SIG-M5 (cell line): ENCODE data around the gene BTBD9.

ENCODE experiments used
- DNase-seq: peaks from one replicate; lab custom pipeline; 2025; lab: John Stamatoyannopoulos, UW

Gene BTBD9

DNA sequence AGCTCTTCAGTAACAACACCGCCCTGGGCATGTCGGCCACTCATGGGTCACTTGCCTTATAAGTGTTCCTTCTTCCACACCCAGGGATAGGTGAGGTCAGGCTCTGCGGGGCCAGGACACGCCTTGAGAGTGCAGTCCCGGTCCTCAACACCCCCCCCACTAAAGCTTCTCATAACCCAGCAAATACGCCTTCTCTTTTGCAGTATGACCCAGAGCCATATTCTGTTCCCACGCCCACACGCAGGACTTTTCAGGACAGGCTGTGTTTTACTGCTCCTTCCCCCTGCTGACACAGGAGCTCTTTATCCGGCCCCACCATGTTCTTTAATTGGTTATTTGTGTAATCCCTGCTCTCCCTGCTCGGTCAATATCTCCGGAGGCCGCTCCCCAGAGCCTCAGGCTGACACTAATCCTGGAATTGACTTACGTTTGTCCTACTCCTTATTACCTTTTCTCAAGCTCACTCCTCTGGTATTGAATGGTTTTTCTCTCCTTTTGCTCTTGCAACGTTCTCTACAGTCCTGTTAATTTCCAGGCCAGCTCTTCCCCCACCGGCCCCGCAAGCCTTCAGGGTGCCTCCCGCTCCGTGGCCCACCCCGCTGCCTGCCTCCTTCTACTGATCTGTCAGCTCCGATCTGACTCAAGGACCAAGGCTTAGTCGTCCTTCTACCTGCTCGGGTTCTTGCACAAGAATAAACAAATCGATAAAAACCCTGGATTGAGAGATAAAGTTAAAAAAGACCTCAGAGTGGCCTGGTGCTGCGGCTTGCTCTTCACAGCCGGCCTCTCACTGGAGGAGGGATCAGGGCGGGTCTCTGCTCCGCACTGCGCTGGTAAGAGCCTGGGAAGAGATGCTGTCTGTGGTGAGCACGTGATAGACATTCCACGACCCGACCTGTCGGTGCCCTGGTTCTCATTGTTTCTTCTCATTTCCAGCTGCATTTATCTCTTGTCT is 462.7 kb downstream of the BTBD9 start:
- no peak for DNase-seq

DNA sequence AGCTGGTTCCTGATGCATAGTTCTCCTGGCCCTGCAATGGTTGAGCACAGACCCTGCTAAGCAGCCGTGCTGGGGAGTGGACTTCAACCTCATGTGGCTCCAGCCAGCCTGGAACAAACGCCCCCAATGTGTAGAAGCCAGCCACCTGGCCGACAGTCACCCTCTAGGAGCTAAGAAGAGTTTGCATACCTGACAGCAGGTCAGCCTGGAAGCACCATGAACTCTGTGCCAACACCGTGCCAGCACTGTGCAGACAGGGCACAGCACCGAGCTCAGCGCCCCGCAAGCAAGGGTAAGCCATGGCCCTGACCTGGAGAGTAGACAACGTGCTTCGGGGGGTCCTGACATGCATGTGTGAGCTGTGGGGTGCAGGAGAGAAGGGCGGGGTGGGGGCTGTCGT is 463.9 kb downstream of the BTBD9 start:
- DNase-seq, result no peak

DNA sequence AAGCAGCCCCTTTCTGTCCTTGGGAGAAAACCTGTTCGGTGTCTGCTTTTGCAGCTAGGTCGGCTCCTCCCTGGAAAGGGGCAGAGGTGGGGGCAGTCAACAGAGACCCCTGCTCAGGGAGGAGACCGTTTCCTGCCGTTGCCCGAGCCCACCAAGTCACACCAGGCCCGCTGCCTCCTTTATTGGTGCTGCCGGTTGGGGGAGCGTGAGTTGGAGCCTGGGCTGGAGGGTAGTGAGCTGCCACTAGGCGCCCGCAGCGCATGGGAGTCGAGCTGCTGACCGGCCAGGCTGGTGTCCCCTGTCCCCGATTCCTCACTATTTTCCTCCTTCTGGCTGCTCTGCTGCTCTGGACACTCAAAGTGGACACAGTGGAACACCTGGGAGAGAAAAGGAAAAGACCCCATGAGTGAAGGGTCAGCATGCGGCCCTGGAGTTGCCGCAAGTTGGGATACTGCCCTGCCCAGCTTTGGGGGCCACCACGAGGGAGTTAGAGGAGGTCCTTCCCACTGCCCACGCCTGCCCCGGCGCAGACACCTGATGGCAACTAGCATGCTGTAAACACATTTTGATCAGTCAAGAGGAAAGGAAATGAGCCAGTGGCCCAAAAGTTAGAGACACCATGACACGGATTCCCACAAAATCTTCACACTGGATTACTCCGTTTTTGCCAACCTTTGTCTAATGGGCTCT is 464.8 kb downstream of the BTBD9 start:
- DNase-seq, result no peak

DNA sequence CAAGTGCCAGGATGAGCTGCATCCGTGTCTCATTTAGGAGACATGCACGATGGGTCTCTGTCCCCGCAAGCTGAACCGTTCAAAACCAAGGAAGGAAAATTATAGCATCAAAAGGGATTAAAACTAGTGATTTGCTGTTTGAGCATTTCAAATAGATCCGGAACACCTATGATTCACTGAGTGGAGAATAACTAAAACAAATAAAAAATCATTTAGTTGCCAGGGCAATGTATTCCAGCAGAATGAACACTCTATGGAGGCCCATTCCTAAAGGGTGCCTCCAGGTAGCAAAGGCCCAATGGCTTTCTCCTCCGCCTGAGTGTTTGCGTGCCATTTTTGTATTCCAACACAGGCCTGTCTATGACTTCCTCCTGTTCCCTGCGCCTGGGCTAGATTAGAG is 465.4 kb downstream of the BTBD9 start:
- no peak for DNase-seq

DNA sequence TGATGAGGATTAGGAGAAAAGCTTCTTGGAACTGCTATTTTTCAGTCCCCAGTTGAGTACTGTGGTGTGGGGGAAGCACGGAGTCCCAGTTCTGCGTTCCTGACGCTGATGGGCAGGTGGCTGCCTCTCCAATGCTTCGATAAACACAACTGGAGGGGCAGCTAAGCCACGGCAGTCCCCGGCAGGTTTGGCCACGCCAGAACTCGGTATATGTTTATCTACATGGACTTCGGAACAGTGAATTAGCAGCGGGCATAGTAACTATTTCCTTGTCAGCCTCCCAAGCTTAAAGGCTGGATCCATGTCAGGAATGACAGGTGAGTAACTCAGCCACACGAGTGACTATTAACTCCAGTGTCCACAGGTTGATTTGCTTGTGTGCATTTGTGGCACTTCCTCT is 465.8 kb downstream of the BTBD9 start:
- no peak for DNase-seq

DNA sequence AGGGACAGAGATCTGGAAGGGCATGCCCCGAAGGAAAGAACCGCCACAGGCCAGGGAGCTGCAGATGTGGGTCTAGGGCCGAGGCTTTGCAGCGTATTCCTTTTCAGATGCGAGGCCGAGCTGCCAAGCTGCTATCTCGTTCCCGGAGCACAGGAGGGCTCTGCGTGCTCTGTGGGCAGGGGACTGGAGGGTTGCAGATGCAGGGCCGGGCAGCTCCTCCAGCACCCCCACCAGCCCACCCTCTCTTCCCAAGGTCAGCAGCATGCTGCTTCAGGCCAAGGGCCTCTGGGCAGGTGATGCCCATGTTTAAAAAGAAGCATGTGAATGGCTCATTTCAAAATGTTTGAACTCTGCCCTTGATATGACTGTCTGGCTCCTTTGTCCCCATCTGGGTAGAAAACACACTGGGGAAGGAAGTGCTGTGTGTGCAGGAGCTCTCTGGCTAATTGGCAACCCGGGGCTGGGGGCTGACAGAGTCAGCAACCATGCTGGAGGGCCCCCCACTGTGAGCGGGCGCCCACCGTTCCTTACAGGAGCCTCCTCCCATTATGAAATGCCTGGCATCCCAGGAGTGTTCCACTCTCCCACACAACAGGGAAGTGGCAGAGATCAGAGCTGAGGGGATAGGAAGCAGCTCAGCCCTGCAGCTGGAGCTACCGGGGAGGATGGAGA is 466.9 kb downstream of the BTBD9 start:
- DNase-seq, result no peak

DNA sequence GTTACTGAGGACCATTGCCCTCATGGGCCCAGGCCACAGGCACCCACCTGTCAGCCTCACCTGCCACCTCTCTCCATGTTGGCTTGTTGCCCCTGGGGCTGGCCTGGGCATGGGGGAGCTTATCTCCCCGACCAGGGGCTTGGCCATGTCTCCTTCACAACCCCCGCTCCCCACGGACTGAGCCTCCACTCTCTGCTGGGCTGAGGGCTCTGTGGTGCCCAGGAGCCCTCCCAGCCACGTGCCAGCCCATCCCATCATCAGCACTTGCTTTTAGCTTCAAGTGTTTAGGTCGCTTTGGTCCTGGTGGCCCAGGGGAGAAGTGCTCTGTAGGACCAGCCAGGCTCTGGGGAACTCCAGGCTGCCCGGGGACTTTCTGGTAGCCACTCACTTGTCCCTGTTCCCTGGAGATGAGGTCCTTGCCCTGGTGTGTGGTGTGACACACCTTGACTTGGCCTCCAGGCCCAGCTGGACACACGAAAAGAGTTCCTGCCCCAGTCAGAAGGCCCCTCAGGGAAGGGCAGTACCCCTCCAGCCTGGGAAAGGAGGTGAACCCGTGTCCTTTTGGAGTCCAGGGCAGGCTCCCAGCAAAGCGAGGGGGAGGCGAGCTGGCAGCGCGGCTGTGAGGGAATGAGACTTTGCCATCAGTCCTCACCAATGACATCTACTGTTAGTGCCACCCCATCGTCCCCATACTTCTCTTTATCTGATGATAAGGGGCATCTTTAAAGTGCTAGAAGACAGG is 467.6 kb downstream of the BTBD9 start:
- no peak for DNase-seq

DNA sequence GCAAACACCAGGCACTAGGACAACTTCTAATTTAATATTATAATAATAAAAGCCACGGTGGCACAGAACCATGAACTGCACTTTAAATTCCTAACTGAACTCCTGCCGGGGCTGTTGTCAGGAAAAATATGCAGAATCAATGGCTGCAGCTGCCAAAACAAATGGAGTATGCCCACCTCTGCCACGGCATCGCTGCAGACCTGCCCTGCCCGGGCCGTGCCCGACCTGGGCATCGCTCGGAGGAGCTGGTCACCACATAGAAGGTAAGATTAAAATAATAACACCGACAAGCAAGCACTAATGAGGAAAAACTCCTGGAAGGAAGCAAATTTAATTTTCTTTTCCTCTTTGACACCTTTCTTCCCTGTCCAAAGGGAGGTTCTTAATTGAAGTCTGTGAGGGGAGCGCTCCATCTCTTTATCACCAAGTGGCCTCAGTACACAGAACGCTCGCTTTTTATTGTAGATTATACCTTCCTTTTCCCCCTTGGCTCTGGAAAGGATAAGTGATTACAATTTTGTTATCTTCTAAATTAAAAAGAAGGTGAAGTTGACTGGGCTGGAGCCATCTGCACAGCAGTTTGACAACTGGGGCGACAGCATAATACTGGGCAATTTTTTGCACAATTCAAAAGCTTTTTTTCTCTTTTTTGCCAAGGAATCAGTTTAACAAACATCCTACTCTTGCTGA is 468.9 kb downstream of the BTBD9 start:
- DNase-seq, result no peak

DNA sequence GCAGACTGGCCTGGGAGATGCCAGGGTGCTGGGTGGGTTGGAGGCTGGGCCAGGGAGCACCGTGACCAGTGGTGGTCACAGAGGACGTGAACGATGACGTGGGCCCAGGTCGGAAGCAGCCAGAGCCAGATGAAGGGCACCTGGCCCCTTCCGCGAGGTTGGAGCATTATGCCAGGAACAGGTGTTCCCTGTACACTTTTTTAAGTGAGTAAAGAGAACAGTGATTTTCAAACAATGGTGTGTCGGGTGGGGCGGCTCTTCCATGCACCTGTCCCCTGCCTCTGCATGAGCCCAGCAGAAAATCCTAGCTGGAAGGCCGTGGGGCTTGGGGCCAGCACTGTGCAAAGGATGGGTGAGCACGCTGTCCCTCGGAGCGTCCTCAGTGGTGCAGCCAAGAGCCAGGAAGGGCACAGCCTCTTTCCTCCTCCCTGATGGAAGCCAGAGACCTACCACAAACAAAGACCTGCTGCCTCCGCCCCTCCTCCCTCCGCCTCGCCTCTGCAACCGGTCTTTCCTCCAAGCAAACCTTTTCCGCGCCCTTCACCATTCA is 469.7 kb downstream of the BTBD9 start:
- no peak for DNase-seq

DNA sequence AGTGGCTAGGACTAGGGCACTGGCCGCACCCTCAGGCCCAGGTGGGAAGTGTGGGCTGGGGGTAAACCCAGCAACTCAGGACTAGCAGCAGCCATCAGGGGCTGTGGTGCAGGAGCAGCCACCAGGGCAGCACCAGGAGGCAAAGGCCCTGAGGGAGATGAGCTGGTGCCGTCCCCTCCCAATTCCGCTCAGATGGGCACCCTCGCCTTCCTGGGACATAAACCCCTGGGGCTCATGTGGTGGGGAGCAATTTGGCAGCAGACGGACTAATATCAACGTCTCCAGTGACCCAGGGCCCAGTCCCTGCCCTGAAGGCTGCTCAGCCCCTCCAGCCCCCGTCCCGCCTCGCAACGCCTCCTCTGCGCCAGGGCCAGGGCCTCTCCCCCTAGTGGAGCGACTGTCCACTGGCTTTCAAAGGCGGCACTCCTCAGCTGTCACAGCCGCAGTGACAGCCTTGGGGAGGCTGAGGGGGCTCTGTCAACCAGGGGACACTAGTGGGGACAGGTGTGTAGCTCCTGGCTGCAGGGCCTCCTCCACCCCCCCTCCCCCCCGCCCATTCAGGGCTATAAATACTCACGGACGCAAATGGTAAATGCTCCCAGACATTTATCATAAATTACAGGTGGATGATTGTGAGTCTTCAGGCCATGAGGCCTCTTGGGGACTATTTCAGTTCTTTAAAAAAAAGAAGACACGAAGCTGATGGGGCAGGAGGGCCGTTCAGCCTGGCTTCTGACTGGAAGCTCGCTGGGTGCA is 470.3 kb downstream of the BTBD9 start:
- no peak for DNase-seq

DNA sequence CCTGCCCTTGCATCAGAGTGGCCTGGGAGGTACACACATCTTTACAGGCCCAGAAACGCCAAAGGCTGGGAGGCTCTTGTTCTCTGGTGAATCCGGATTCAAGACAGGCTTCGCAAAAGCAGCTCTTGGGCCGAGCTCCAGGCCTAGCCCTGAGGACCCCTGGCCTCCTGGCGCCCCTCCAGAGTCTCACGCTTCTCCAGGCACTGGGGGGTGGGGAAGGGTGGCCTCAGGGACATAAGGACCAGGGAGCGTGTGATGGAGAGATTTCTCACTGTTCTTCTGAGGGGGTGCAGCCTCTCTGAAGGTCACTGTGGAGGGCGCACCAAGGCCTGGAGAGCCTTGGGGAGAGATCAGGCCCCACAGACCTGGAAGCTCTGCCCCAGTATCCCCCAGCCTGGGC is 471.0 kb downstream of the BTBD9 start:
- DNase-seq, result no peak

DNA sequence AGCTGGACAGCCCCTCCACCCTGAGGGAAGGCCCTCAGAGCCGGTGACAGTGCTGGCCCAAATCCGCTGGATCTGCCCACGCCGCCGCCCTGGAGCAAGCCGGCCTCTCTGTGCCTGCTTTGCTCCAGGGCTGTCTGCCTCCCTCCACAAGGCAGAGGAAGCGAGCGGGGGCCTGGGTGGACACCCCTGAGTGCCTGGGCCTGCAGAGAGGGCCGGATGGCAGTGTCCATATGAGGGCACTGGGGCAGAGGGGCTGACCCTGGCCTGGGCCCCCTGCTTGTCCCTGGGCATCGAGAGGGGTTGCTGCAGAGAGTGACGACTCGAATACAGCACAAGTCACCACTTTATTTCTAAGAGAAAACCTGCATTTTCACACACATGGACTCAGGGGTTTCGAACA is 471.6 kb downstream of the BTBD9 start:
- no peak for DNase-seq

DNA sequence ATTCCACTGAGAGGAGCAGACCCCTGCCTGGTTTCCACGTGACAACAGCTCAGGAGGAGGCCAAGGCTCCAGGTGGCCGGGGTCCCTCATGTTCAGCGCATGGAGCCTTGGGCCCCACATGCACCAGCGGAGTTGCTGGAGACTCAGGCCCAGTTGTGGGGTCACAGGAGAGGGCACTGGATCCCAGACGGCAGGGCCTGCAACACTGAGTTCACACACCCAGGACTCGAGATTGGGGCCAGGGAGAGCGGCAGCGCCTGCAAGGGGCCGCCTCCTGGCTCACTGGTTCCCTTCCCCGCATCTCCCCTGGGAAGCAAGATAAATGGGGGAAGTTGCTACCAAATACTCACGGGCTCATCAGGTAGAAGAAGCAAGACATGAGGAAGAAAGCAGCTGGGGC is 472.1 kb downstream of the BTBD9 start:
- no peak for DNase-seq

DNA sequence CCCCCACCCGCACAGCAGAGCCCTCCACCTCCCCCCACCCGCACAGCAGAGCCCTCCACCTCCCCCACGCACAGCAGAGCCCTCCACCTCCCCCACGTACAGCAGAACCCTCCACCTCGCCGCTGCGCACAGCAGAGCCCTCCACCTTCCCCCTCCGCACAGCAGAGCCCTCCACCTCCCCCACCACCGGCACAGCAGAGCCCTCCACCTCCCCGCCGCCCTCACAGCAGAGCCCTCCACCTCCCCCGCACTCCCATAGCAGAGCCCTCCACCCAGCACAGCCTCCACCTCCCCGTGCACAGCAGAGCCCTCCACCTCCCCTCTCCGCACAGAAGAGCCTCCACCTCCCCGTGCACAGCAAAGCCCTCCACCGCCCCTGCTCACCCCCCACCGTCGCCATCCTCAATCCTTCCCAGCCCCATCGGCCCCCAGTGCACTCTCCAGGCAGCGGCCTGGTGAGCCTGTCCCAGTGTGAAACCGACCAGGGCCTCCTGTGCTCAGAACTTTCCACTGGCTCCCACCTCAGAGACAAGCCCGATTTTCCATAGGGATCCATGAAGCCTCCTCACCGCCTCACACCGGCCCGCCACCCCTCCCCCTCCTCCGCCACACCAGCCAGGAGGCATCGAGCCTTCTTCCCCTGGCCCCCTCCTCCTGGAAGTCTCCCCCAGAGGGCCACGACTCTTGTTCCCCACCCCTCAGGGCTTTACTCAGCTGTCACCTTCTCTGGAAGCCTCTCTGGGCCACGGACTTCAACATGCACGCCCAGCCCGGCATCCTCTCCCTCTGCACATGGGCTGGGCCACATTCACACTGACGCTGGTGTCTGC is 473.1 kb downstream of the BTBD9 start:
- no peak for DNase-seq

DNA sequence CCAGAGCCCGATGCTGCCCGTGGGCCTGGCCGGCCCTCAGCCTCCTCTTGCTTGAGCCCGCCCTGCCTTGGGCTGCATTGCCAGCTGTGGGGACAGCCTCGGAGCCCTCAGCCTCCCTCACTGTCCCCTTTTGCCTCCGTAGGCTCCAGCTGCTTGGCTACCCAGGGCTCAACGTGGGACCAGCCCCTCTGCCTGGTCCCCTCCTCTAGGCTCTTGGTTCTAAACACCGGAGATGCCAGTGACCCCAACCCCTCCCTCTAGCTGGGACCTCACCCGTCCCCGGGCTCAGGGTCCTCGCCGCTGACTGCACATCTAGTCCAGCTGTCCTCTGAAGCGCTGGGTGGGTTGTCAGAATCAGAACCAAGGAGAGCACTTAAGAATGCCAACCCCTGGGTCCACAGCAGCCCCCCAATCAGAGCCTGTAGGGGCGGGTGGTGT is 475.0 kb downstream of the BTBD9 start:
- no peak for DNase-seq

DNA sequence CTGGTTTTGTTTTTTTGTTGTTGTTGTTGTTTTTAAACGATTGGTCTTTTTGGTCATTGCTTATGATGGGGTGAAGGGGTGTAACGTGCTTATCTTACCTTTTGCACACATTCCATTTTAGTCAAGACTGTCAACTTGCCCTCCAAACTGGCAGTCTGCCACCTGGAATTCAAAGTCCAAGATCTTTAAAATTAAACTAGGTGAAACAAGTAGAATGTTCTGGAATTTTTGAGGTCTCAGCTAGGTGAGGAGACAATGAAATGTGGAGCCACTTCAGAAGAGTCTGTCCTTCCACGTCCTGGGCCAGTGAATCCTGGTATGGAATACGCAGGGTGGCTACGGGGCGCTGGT is 475.6 kb downstream of the BTBD9 start:
- no peak for DNase-seq

DNA sequence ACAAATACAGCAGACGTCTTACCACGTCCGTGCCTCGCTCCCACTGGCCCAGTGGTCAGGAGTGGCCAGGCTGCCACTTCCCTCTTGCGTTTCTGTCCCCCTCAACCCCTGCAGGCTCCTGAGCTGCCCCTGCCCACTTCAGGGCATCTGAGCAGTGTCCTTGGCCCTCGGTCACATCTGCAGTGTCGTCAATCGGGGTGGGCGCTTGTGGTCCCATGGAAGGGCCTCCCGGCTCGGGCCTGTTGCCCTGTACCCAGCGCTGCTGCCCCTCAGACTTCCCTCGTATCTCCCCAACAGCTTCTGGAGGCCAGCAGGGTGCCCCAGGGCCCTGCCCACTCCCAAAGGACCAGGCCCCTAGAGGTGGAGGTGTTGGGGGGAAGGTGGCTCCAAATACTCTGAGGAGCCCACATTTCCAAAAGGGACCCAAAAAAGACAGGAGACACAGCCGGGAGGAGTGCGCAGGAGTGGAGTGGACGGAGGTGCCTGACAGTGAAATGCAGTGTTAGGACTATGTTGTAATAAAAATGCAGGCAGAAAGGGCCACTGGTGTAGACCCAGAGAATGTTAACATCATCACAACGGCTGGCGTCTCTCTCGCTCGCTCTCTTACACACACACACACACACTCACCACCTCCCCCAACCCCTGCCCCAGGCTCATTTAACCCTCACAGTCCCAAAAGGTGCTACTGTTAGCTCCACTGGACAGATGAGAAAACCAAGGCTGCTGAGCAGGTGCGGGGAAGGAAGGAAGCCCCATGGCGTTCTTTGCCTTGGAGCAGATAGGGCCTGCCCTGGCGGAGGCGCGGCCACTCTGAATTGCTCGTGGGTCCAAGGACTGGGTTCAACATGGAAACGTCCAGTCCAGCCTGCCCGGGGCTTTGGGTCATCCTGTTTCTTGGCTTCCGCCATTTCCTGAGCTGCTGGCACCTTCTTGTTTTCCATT is 476.3 kb downstream of the BTBD9 start:
- DNase-seq, result no peak

DNA sequence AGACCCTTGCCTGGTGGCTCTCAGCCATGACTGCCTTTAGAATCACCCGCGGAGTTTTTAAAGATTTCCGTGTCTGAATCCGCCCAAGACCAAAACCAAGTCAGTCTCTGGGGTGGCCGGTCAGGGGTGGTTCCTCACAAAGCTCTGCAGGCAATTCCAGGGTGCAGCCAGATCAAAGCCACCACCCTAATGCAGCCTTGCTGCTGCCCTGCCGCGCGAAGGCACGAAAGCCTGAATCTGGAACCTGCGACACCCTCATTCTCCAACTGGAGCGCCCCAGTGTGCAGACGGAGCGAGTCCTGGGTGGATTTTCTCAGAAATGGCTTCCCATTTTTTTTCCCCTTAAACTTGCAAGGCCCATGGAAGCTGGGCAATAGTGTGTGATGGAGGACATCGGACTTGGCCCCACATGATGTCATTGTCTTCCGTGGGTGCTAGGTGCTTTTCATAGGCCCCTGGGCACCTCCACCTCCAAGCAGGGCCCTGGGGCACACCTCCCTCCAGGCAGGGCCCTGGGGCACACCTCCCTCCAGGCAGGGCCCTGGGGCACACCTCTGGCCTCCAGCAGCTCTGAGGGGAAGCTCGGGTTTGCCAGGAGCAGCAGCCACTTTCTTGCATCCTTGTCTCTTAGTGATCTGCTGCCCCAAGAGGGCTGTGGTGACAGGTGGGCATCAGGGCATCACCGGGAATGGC is 477.1 kb downstream of the BTBD9 start:
- DNase-seq, result no peak
